GM19239 (cell line): Measurements from ENCODE around the gene CAPS.
A peak's percentile ranks its signal among the peaks of the same experiment; 100 is the strongest.

ENCODE experiments used
- DNase-seq: peaks from one replicate; pipeline ENCODE4 v3.0.0; 2011; ENCODE audit warnings: low spot score; ENCODE audit not compliant: insufficient read length
- FAIRE-seq: peaks from 2 replicates; lab custom pipeline; 2011; peaks lifted over from hg19 to GRCh38; lab: Jason Lieb, UNC

Gene CAPS

DNA sequence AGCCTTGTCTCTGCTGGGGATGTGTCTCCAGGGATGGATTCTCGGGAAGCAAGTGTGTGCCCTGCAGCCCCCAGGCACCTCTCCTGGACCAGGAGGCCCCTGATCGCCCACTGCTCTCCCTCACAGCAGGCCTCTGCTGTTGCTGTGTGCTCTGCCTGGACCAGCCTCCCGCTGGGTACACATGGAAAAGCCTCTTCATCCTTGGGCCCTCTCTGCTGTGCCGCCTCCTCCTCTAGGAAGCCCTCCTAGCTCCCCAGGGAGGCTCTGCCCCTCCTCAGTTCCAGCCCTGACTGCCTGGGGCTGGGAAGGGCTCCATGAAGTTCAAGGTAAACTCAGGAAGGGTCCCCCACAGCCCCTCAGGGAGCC lies 22.5 kb upstream of the CAPS start:
- no peak for FAIRE-seq

DNA sequence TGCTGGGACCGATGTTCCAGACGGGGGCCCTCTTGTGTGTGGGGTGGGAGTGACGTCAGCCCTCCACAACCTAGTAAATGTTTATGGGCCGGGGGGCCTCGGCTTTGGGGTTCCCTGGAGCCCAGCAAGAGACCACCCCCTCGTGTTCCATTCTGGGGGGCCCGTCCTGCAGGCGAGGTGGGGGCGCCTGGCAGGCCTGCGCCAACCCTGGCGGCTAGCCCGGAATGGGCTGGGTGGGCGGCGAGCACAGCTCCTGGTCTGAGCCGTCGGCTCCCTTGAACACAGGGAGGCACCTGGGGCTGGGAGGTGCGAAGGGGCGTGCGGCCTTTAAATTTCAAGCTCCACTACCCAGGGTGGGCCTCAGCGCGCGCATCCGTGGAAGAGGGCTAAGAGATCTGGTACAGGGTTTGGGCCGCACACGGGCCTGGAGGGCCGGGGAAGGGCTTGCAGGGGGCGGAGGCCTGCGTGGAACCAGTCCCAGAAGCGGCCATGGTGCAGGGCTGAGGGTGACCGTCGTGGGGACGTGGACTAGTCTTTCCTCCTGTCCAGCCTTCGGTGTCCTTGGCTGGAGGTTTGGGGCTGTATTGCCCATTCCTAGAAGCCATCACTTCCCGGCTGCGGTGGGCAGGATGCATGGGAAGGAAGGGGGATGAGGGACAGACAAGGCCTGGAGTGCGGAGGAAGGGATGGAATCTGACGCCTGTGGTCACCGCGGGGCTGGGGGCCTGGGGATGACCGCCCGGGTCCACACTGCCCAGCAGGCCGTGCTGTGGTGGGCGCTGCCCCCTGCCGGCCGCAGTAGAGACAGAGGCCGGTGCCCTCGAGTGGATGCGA lies 21.9 kb upstream of the CAPS start:
- DNase-seq (no peak), FAIRE-seq (no peak)

More for the DNA sequence above, 22.5 kb upstream of the CAPS start:
- no peak for DNase-seq

DNA sequence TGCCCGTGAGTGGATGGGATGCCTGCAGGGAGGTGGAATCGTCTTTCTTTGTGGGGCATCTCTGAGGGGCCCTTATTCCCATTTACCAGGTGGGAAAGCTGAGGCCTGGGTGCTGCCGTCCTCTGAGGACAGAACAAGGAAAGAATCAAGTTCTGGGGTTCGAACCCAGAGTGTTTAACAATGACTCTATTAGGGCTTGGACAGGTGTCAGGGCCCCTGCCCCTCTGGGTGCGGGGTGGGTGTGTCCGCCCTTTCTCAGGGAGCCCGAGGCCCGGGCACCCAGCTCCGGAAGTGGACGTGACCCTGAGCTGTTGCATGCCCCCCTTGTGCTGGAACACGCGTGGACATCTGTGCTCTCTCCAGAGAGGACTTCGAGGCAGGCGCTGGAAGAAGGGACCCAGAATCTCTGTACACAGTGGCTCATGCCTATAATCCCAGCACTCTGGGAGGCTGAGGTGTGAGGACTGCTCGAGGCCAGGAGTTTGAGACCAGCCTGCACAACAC lies 21.2 kb upstream of the CAPS start:
- DNase-seq (no peak), FAIRE-seq (no peak)

DNA sequence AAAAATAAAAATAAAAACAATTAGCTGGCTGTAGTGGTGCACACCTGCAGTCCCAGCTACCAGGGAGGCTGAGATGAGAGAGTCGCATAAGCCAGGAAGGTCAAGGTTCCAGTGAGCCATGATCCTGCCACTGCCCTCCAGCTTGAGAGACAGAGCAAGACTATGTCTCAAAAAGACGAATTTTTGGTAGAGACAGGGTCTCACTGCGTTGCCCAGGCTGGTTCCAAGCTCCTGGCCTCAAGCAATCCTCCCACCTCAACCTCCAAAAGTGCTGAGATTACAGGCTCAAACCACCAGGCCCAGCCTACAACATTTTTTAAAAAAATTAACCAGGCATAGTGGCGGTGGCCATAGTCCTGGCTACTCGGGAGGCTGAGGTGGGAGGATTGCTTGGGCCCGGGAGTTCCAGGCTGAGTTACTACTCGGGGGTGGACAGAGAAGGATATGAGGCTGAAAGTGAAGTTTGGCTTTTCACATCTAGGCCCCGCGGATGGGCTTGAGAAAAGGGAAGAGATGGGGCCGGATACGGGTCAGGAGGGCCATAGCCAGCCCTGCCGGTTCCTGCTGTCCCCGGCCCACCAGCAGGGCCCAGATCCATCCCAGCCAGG lies 20.7 kb upstream of the CAPS start:
- no peak for FAIRE-seq
- DNase-seq: no peak

DNA sequence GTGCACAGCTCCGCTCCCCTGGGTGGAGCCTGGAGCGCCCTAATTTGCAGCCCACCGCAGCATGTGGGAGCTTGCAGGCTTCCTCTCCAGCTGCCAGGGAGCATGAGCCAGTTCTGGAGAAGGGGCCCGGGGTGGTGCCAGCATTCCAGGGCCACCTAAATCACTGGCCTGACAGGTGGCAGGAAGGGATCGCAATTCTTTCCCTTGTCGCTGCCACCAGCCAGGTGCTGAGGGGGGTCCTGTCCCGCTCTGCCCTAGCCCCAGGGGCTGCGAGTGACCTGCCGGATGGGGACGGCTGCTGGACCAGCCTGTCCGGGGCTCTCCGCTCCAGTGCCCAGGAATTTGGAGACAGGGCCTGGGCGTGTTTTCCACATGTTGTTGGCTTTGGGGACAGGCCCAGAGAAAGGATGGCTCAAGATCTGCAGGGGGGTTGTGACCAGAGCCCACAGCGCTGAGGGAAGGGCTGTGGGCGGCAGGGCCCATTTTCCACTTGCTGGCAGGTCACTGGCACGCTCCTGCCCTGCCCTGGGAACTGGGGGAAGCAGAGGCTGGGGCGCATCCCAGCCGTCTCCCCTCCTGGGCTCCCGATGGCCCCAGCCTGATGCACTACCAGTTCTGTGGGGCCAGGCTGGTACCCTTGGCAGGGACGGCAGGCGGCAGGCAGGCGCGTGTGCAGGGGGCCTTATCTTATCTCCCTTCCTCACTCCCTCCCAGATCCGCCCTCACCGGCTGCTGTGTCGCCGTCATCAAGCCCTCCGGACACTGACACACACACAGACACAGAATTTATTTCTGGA lies 19.9 kb upstream of the CAPS start:
- DNase-seq (no peak), FAIRE-seq (no peak)

DNA sequence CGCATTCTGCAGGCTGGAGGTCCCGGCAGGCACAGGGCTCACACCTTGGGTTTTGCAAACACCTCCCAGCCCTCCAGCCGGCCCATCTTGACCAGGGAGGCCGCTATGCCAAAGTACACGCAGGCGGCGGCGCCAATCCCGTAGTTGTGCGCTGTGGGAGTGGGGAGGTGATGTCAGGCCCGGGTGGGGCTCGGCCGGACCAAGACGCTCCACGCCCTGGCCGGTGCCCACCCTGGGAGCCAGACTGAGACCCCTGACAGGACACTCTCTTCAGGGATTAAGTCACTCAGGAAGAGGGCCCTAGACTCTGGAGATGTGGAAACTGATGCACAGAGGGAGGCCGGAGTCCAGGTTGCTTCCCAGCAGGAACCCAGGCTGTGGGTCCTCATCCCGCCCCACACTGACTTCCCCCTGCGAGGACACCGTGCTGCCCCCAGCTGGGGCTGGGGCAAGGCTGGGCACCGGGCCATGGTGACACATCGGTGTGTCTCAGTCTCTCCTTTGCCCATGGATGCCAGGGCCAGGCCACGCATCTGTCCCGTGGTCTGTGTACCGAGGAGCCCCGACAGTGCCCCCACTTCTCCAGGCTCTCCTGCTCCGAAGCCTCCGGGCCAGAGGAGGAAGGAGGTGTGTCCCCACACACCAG lies 19.2 kb upstream of the CAPS start:
- FAIRE-seq: no peak

DNA sequence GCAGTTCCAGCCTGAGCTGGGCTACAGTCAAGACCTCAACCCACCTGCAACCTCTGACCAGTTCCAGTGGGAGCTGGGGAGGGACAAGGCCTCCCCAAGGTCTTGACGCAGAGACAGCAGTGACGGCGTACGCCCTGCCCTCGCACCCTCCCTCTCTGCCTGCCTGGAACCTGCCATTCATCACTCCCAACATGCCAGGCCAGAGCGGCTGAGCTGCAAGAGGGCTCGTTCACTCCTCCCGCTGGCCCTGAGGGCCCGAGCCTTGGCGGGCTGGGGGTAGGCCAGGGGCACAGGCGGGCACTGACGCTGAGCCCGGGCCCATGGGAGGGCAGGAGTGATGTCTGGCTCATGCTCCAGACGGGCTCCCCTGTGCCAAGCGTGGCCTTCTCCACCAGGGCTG lies 18.6 kb upstream of the CAPS start:
- DNase-seq (no peak), FAIRE-seq (no peak)

More for the DNA sequence above, 19.2 kb upstream of the CAPS start:
- DNase-seq: no peak

DNA sequence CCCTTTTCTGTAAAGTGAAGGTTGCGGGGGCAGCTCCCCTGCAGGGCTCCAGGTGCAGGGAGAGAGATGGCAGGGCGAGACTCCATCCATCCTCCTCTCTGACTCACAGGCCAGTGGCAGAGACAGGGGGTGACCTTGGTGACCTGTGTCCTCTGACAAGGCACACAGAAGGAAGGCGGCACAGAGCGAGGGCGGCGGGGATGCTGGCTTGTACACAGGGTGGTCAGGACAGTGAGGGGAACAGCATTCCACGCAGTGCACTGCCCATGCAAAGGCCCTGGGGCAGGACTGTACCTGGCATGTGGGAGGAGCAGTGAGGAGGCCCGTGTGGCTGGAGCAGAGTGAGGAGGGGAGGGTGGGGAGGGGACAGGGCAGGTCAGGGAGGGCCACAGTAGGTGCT lies 18.2 kb upstream of the CAPS start:
- DNase-seq (no peak), FAIRE-seq (no peak)

DNA sequence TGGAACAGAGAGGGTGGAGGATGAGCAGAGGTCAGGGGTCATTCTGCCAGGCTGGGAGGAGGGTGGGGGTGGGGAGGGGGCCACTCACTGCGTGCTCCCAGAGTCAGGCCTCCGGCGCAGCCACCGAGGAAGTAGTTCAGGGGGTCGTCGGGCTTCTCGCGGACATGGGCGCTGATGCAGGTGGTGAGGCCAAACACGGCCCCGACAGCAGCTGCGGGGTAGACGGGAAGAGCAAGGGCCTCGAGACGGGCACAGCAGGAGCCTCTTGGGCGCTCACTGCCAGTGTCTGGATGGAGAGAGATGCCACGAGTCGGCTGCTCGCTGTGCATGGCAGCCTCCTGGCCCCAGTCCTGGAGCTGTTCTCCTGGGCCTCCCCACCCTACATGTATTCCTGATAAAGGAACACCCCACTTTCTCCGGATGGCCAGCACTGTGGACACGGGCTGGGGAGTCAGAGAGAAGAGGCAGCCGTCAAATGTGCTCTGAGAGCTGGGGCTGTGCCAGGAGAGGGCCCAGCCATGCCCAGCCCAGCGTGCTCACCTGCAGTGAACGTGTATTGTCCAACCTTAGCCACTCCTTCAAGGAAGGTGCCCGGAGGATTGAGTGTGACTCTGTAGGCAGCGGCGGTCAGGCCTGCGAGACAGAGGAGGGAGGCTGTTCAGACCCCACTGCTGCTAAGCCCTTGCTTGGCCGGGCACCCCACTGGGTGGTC lies 17.5 kb upstream of the CAPS start:
- no peak for DNase-seq

DNA sequence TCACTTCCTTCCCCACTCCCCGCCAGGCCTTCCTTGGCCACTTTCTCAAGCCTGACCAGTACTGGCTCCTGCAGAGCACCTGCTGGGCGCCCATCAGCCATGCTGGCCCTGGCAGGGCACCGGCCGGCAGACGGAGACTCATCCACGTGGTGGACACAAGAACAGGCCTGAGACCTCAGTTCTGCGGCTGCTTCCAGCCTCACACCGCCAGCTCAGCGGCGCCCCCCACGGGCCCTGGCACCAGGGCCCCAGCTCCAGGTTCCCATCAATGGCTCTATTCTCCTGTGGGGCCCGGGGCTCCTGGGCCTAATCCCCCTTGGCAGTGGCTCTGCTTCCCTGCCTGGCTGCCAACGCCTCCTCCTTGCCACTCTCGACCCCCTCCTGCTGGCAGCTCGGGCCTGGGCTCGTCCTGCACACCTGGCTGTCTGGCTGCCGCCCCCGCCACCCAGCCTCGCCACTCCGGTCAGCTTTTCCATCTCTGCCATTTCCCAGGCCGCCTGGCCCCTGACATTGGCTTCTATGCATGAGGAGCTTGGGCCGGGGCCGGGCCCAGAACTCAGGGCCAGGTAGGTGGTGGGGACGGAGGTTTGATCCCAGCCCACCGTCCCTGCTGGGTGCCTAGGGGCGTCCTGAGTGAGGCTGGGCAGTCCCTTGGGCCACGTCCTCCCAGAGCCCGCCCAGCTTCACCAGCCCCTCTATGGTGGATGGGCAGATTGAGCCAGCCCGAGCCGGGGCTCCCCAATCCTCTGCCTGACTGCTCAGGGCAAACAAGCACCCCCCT lies 16.7 kb upstream of the CAPS start:
- no peak for DNase-seq
- no peak for FAIRE-seq

More for the DNA sequence above, 17.5 kb upstream of the CAPS start:
- no peak for FAIRE-seq

DNA sequence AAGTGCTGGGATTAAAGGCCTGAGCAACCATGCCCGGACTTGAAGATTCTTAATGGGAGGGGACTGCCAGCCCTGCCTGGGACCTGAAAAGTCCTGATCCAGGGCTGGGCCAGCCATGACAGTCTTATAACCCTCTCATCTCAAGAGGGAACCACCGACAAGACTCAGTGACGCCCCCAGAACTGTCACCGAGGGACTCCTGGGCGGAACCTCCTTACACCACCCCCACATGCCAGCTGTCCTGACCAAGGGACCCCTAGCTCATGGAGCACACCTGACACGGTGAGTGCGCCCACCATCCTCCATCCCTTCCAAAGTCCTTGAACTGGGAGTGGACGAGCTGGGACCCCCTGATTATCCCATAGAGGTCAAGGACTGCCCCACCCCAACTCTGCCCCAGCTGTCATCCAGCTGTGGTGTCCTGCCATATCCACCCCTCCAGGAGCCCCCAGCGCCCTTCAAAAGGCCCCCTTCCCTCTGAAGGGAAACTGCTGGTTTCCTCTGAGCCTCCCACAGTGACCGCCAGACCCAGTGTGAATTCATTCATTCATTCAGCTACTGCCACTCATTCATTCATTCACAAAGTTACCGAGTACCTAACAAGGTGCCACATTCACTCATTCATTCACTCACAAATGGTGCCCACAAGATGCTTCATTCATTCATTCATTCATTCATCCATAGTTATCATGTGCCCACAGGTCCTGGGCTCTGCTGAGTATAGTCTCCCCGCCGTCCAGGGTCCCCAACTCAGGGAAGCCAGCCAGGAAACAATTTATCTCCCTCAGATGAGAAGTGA lies 14.1 kb upstream of the CAPS start:
- DNase-seq (no peak), FAIRE-seq (no peak)

DNA sequence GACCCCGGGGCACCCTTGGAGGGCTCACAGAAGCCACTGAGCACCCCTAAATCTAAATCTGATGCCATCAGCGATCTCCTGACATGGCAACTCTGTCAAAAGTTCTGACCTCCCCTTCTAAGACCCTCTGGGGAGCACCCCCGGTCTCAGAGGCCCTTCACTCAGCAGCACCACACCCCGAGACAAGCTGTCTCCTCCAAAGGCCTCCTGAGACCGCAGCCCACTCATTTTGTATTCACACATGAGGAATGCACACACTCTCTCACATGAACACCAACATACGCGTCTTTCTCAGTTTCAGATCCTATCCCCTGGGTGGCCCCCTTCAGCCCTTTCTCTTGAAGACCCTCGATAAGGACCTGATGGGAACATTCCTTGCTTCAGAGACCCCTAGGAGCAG lies 13.1 kb upstream of the CAPS start:
- no peak for FAIRE-seq

DNA sequence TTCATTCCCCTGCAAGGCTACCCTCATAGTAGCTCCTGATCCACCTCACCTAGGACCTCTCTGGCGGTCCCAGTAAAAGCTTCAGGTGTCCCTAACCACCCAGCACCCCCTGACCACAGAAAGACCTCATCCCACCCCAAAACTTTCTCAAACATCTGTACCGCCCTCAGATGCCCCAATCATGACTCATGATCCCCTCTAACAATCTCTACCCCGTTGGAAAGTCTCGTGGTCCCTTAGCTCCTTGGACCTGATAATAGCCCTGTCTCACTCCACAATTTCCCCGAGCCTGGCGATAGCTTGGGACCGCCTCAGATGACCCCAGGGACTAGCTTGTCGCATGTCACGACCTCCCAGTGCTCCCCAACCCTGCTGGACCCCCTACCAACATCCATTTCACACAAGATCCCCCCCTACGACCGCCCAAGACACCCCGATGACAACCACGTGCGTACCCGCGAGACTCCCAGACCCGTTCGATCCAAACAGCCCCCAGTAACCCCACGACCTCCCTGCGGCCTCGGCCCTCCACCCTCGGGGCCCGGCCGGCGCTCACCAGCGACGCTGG lies 10.9 kb upstream of the CAPS start:
- no peak for DNase-seq
- peak; percentile 26 for FAIRE-seq

More for the DNA sequence above, 13.1 kb upstream of the CAPS start:
- no peak for DNase-seq

DNA sequence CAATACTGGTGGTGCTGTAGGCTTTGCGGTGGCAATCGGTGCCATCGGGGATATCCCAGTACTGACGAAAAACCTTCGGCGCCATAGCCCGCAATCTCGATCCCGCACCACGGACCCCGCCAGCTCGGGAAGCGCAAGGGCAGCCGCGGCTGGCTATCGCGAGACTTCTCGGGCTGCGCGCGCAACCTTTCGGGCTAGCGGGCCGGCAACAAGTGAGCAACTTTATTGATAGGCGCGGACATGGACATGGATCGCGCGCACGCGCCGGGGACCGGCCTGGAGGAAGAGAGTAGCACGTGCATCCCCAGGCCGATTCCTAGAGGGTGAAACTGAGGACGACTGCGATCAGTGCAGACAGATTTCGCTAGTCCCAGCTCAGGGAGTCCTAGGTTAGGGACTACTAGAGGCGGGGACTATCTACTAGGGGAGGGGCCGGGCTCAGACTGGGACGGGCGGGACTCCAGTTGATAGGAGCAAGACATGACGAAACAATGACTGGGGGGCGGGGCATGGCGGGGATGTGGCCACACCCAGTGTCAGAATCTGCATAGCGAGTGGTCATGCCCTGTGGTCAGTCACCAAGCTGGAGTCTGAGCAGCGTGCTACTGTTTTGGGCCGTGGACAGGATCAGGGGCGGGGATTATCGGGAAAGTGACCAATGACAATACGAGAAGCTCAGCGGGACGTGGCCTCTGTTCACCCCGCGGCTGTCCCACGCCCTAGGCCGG lies 10.3 kb upstream of the CAPS start, which contains the start of gene NDUFA11:
TSS of gene NDUFA11 (minus strand) at position 167 of the 728 bp plus-strand sequence. CDS start at position 85, 82 bp downstream.
- FAIRE-seq (no peak), DNase-seq (peak; percentile 93)

DNA sequence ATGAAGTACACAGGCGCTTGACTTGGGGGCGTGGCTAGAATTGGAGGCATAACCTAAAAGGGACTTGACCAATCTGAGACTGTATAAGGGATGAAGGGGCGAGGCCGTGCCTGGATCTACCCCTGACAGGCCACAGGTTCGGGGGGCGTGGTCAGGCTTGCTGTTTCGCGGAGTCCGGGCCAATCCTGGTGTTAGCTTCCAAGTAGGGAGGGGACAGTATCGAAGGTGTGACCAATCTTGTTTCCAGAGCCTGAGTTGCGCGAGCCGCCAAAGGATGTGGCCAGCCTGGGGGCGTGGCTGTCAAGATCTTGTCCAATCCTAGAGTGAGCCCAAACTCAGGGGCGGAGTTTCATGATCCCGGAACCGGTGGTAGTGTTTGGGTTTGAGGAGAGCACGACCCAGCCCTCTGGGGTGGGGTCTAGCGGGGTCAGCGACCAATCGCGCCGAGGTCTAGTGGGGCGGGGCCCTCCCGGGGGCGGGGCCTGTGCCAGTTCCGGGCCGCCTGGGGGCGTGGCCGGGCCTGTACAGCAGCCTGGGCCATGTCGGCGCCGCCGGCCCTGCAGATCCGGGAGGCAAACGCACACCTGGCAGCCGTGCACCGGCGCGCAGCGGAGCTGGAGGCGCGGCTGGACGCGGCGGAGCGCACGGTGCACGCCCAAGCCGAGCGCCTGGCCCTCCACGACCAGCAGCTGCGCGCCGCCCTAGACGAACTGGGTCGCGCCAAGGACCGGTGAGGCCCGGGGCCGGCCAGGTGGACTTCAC lies 9.5 kb upstream of the CAPS start, which contains the start of gene VMAC:
TSS of gene VMAC (plus strand) at position 521 of the 762 bp plus-strand sequence. CDS start at position 540, 19 bp downstream.
- peak; percentile 97 for DNase-seq
- peak; percentile 100 for FAIRE-seq

DNA sequence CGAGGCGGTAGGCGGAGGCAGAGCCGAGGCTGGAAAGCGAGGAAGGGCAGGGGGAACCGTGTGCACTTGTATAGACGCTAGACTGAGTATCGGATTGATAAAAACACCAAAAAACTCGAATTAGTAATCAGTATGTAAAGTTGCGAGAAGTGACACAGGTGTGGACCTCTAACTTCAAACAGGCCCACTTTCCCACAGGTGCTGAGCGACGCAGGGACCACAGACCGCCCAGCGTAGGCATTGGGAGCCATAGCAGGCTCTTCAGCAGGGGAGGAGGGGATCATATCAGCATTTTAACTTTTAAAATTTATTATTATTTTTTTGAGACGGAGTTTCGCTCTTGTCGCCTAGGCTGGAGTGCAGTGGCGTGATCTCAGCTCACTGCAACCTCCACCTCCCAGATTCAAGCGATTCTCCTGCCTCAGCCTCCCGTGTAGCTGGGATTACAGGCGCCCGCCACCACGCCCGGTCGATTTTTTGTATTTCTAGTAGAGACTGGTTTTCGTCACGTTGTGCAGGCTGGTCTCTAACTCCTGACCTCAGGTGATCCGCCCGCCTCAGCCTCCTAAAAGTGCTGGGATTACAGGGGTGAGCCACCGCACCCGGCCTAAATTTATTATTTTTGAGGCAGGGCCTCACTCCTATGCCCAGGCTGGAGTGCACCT lies 8.8 kb upstream of the CAPS start:
- DNase-seq (no peak), FAIRE-seq (no peak)
